Liver (tissue), 9 donors: Measurements from ENCODE around the gene FTO. TPM values are rescaled to one million over a fixed set of nuclear protein-coding genes. Genes with fewer than 3 reads are reported as not detected.
A peak's percentile ranks its signal among the peaks of the same experiment; 100 is the strongest.

ENCODE experiments used
- DNase-seq: peaks from one replicate; pipeline ENCODE4 v3.0.0-alpha.2; 2017; ENCODE audit warnings: low spot score
- H3K27ac ChIP-seq, 2 donors: one replicate each; pipeline ENCODE4 v1.7.0; 2013; ENCODE audit warnings: inconsistent platforms in 2 of 2, low read length in 2 of 2, control low read depth in 1 of 2, low read depth in 1 of 2, mild to moderate bottlenecking in 1 of 2
- H3K27me3 ChIP-seq, 4 donors: one replicate each; pipeline versions ENCODE4 v1.6.1 to v1.7.0; 2013; ENCODE audit warnings: low read length in 3 of 4, inconsistent platforms in 1 of 4, mild to moderate bottlenecking in 1 of 4, moderate library complexity in 1 of 4; ENCODE audit not compliant: control insufficient read depth in 4 of 4, insufficient read depth in 4 of 4
- H3K36me3 ChIP-seq, 4 donors: one replicate each; pipeline versions ENCODE4 v1.6.1 to v1.7.0; 2013; ENCODE audit warnings: low read length in 3 of 4, mild to moderate bottlenecking in 3 of 4, low read depth in 1 of 4, moderate library complexity in 1 of 4; ENCODE audit not compliant: control insufficient read depth in 4 of 4, insufficient read depth in 3 of 4
- H3K4me1 ChIP-seq, 4 donors: one replicate each; pipeline versions ENCODE4 v1.6.1 to v1.7.0; 2013; ENCODE audit warnings: low read length in 3 of 4, mild to moderate bottlenecking in 3 of 4, moderate library complexity in 1 of 4; ENCODE audit not compliant: control insufficient read depth in 4 of 4, insufficient read depth in 4 of 4
- H3K4me3 ChIP-seq, 3 donors: one replicate each; pipeline versions ENCODE4 v1.6.1 to v1.7.0; 2013; ENCODE audit warnings: low read length in 3 of 3, control low read depth in 1 of 3, low read depth in 1 of 3, mild to moderate bottlenecking in 1 of 3
- H3K9ac ChIP-seq, 2 donors: one replicate each; pipeline ENCODE4 v1.7.0; 2013; ENCODE audit warnings: low read length in 2 of 2, mild to moderate bottlenecking in 2 of 2, moderate library complexity in 2 of 2, control low read depth in 1 of 2, low read depth in 1 of 2
- H3K9me3 ChIP-seq, 4 donors: one replicate each; pipeline versions ENCODE4 v1.6.1 to v1.7.0; 2013; ENCODE audit warnings: low read length in 3 of 4; ENCODE audit not compliant: control insufficient read depth in 4 of 4
- EGR1 ChIP-seq, 2 donors: IDR thresholded peaks; 2 replicates each; pipeline ENCODE4 v1.6.1; 2016 to 2018; ENCODE audit warnings: antibody characterized with exemption in 2 of 2, low read depth in 2 of 2
- FOXA1 ChIP-seq: IDR thresholded peaks from 2 replicates; pipeline ENCODE4 v1.6.1; 2016; ENCODE audit warnings: antibody characterized with exemption
- FOXA2 ChIP-seq: IDR thresholded peaks from 2 replicates; pipeline ENCODE4 v1.6.1; 2016; ENCODE audit warnings: antibody characterized with exemption
- HNF4A ChIP-seq, 2 donors: conservative IDR thresholded peaks; 2 replicates each; pipeline ENCODE4 v1.6.1; 2016; ENCODE audit warnings: antibody characterized with exemption in 2 of 2, mild to moderate bottlenecking in 2 of 2
- HNF4G ChIP-seq: IDR thresholded peaks from 2 replicates; pipeline ENCODE4 v1.6.1; 2016; ENCODE audit warnings: antibody characterized with exemption
- JUND ChIP-seq, 2 donors: IDR thresholded peaks; 2 replicates each; pipeline ENCODE4 v1.6.1; 2016; ENCODE audit warnings: antibody characterized with exemption in 2 of 2
- RAD21 ChIP-seq, 2 donors: IDR thresholded peaks; 2 replicates each; pipeline ENCODE4 v1.6.1; 2016; ENCODE audit warnings: antibody characterized with exemption in 2 of 2, mild to moderate bottlenecking in 2 of 2
- RXRA ChIP-seq, 2 donors: IDR thresholded peaks; 2 replicates each; pipeline ENCODE4 v1.6.1; 2017 to 2018; ENCODE audit warnings: antibody characterized with exemption in 2 of 2, mild to moderate bottlenecking in 1 of 2
- SP1 ChIP-seq: IDR thresholded peaks from 2 replicates; pipeline ENCODE4 v1.6.1; 2018; ENCODE audit warnings: antibody characterized with exemption, mild to moderate bottlenecking
- TAF1 ChIP-seq: conservative IDR thresholded peaks from 2 replicates; pipeline ENCODE4 v1.6.1; 2016; ENCODE audit warnings: antibody characterized with exemption, mild to moderate bottlenecking
- YY1 ChIP-seq: IDR thresholded peaks from 2 replicates; pipeline ENCODE4 v1.6.1; 2016; ENCODE audit warnings: antibody characterized with exemption, mild to moderate bottlenecking
- WGBS: extraction: QIAGEN DNeasy Blood & Tissue Kit; methylation state at CpG from one replicate; pipeline ENCODE4 v1.1.7; 2013; 5-methylcytosine and 5-hydroxymethylcytosine counted together
- polyA plus RNA-seq, 2 donors: library from polyadenylated mRNA; stranded (reverse) in 1 of 2; unstranded in 1 of 2; fragments of 200-250 nt in 1 of 2; fragments of >200 nt in 1 of 2; fragmentation: Nextera tagmentation in 1 of 2; extraction: Ambion mirVana in 1 of 2; gene quantifications; one replicate each; pipeline versions ENCODE4 v1.2.1 to v1.2.3, GENCODE V29; 2013 to 2015
- total RNA-seq, 2 donors: library from RNA; depleted of rRNA; stranded (reverse); fragments of >200 nt; gene quantifications; one replicate each; pipeline ENCODE4 v1.2.3, GENCODE V29; 2014
- TF ChIP-seq, protein P1 (sequence below): IDR thresholded peaks from 2 replicates; pipeline ENCODE4 v1.6.1; 2016; ENCODE audit warnings: antibody characterized with exemption
- TF ChIP-seq, protein P2 (sequence below): IDR thresholded peaks from 2 replicates; pipeline ENCODE4 v1.6.1; 2016; ENCODE audit warnings: antibody characterized with exemption
- TF ChIP-seq, protein P3 (sequence below): IDR thresholded peaks from 2 replicates; pipeline ENCODE4 v1.6.1; 2016; ENCODE audit warnings: antibody characterized with exemption
- TF ChIP-seq, protein P4 (sequence below): IDR thresholded peaks from 2 replicates; pipeline ENCODE4 v1.6.1; 2016; ENCODE audit warnings: antibody characterized with exemption, mild to moderate bottlenecking
- donor health status: healthy.
- donor health status: healthy.
- donor health status: healthy.
- donor health status: healthy.
- donor health status: healthy.

The FTO gene
- total and polyA plus RNA-seq, 4 donors = 12.0 to 54.2 (median 24.6) TPM

DNA sequence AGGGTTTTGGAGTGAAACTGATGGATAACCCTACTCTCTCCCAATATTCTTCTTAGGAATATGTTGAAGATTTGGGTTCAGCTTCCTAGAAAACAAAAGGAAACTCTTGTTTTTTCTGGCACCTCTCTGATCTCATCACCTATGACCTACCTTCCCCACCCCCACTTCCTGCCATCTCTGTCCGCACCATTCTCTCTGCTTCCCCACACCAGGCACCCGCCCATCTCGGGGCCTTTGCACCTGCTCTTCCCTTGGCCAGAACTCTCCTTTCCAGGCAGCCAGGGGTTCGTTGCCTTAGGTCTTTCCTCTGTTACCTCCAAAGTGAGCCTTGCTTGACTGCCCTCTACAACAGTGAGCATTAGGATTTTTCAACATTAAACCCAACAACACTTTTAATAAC, 423.0 kb downstream of the FTO start:
- 77% methylated on average over 4 of the region's 4 CpGs for WGBS
- no peak for DNase-seq
- no peak for TF ChIP-seq RXRA (IDR thresholded peaks at IDR 0.05)
- TF ChIP-seq HNF4A (conservative IDR thresholded peaks at IDR 0.05) = no peak
- TF ChIP-seq SP1 = no peak
- TF ChIP-seq, protein P1, sequence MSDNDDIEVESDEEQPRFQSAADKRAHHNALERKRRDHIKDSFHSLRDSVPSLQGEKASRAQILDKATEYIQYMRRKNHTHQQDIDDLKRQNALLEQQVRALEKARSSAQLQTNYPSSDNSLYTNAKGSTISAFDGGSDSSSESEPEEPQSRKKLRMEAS = no peak
- TF ChIP-seq, protein P2, sequence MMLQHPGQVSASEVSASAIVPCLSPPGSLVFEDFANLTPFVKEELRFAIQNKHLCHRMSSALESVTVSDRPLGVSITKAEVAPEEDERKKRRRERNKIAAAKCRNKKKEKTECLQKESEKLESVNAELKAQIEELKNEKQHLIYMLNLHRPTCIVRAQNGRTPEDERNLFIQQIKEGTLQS = no peak
- TF ChIP-seq EGR1 (IDR thresholded peaks at IDR 0.05; ENCODE audit: low read depth in 2 of 2) = no peak
- TF ChIP-seq, protein P3, sequence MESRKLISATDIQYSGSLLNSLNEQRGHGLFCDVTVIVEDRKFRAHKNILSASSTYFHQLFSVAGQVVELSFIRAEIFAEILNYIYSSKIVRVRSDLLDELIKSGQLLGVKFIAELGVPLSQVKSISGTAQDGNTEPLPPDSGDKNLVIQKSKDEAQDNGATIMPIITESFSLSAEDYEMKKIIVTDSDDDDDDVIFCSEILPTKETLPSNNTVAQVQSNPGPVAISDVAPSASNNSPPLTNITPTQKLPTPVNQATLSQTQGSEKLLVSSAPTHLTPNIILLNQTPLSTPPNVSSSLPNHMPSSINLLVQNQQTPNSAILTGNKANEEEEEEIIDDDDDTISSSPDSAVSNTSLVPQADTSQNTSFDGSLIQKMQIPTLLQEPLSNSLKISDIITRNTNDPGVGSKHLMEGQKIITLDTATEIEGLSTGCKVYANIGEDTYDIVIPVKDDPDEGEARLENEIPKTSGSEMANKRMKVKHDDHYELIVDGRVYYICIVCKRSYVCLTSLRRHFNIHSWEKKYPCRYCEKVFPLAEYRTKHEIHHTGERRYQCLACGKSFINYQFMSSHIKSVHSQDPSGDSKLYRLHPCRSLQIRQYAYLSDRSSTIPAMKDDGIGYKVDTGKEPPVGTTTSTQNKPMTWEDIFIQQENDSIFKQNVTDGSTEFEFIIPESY = no peak
- no peak for TF ChIP-seq FOXA2
- TF ChIP-seq FOXA1 = no peak

DNA sequence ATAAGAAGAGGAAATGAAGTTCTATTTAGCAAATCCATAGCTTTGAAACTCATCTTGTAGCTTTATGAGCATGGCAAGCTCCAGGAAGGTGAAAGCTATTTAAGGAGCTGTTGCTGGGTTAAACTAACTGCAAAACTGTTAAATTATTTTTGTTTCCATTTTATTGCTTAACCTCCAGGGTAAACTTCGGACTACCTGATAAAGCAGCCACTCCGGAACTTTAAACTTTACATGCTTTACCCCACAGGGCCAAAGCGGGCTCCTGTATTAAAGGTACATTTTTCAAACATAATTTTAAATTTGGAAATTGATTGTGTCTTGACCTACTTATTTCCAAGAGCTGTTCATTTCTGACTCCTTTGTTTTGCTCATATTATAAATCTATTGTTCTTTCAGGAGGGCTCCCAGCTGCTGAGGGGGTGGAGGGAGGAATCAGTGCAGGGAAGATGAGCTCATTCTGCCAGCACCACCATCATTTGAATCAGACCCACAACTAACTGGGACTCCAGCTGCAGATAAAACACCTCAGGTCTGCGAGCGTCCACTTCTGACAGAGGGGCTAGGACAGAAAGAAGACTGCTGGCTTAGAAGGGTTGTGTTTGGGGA, 424.8 kb downstream of the FTO start:
- peak overlapping the region; percentile 19 to 46 for H3K27ac ChIP-seq
- 60% methylated on average over 5 of the region's 5 CpGs for WGBS

More for the DNA sequence above, 423.0 kb downstream of the FTO start:
- Histone ChIP-seq H3K9ac (no peak overlapping the region), H3K36me3 (no peaks in the 10 kb centered on the region), H3K9me3 (no peaks in the 10 kb centered on the region), H3K4me3 (no peak overlapping the region), H3K4me1 (peaks cover 0 to 38% (median 22%) of the 10 kb centered on the region in 4 donors), H3K27ac (no peak overlapping the region), H3K27me3 (no peaks in the 10 kb centered on the region)

More for the DNA sequence above, 424.8 kb downstream of the FTO start:
- Histone ChIP-seq H3K27me3 (no peaks in the 10 kb centered on the region), H3K9me3 (no peaks in the 10 kb centered on the region), H3K4me1 (peaks cover 0 to 38% (median 22%) of the 10 kb centered on the region in 4 donors), H3K36me3 (no peaks in the 10 kb centered on the region), H3K9ac (peak overlapping the region; percentile 25 to 49), H3K4me3 (no peak overlapping the region)
- no peak for TF ChIP-seq FOXA1
- peak; percentile 22 to 42 for TF ChIP-seq RAD21 (IDR thresholded peaks at IDR 0.05)
- TF ChIP-seq, protein P4, sequence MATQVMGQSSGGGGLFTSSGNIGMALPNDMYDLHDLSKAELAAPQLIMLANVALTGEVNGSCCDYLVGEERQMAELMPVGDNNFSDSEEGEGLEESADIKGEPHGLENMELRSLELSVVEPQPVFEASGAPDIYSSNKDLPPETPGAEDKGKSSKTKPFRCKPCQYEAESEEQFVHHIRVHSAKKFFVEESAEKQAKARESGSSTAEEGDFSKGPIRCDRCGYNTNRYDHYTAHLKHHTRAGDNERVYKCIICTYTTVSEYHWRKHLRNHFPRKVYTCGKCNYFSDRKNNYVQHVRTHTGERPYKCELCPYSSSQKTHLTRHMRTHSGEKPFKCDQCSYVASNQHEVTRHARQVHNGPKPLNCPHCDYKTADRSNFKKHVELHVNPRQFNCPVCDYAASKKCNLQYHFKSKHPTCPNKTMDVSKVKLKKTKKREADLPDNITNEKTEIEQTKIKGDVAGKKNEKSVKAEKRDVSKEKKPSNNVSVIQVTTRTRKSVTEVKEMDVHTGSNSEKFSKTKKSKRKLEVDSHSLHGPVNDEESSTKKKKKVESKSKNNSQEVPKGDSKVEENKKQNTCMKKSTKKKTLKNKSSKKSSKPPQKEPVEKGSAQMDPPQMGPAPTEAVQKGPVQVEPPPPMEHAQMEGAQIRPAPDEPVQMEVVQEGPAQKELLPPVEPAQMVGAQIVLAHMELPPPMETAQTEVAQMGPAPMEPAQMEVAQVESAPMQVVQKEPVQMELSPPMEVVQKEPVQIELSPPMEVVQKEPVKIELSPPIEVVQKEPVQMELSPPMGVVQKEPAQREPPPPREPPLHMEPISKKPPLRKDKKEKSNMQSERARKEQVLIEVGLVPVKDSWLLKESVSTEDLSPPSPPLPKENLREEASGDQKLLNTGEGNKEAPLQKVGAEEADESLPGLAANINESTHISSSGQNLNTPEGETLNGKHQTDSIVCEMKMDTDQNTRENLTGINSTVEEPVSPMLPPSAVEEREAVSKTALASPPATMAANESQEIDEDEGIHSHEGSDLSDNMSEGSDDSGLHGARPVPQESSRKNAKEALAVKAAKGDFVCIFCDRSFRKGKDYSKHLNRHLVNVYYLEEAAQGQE = peak; percentile 42
- TF ChIP-seq RXRA (IDR thresholded peaks at IDR 0.05) = peak; percentile 47 to 77
- TF ChIP-seq EGR1 (IDR thresholded peaks at IDR 0.05; ENCODE audit: low read depth in 2 of 2) = peak in 1 of 2 donors; percentile 52
- peak; percentile 62 for TF ChIP-seq YY1
- TF ChIP-seq TAF1 = no peak
- TF ChIP-seq, protein P1 = peak; percentile 62
- TF ChIP-seq FOXA2 = peak; percentile 29
- peak; percentile 72 for TF ChIP-seq SP1
- TF ChIP-seq, protein P2 = no peak
- peak; percentile 48 for TF ChIP-seq HNF4G
- peak; percentile 88 to 89 for TF ChIP-seq HNF4A (conservative IDR thresholded peaks at IDR 0.05)
- TF ChIP-seq JUND (IDR thresholded peaks at IDR 0.05) = peak in 1 of 2 donors; percentile 40
- no peak for DNase-seq
